Endodermal cell (in vitro differentiated cells): ENCODE measurements around the gene THADA. TPM values are rescaled to one million over a fixed set of nuclear protein-coding genes. Genes with fewer than 3 reads are reported as not detected.

Experiments
- DNase-seq: peaks from one replicate; pipeline ENCODE4 v3.0.0-alpha.2; 2017
- H3K27ac ChIP-seq: 2 replicates; pipeline ENCODE4 v1.5.1; 2013; ENCODE audit warnings: mild to moderate bottlenecking, low read depth, low read length, moderate library complexity
- H3K27me3 ChIP-seq: 2 replicates; pipeline ENCODE4 v1.6.1; 2013; ENCODE audit warnings: mild to moderate bottlenecking, low read length, moderate library complexity; ENCODE audit not compliant: insufficient read depth, control insufficient read depth, poor library complexity, severe bottlenecking
- H3K36me3 ChIP-seq: 2 replicates; pipeline ENCODE4 v1.7.0; 2013; ENCODE audit warnings: mild to moderate bottlenecking, low read length, moderate library complexity; ENCODE audit not compliant: control insufficient read depth, insufficient read depth
- H3K4me1 ChIP-seq: one replicate; pipeline ENCODE4 v1.7.0; 2013; ENCODE audit warnings: low read length; ENCODE audit not compliant: control insufficient read depth, insufficient read depth
- H3K4me3 ChIP-seq: 2 replicates; pipeline ENCODE4 v1.5.1; 2013; ENCODE audit warnings: mild to moderate bottlenecking, low read length, moderate library complexity
- H3K9ac ChIP-seq: 2 replicates; pipeline ENCODE4 v1.6.1; 2013; ENCODE audit warnings: mild to moderate bottlenecking, low read length, moderate library complexity; ENCODE audit not compliant: poor library complexity, severe bottlenecking; ENCODE audit errors: extremely low read depth
- H3K9me3 ChIP-seq: 2 replicates; pipeline ENCODE4 v1.6.1; 2013; ENCODE audit warnings: mild to moderate bottlenecking, low read length, moderate library complexity; ENCODE audit not compliant: control insufficient read depth
- H3K27ac Mint-ChIP-seq: 2 replicates; pipeline ENCODE4 v1.8.0; 2020; ENCODE audit warnings: mixed read lengths
- H3K27me3 Mint-ChIP-seq: 2 replicates; pipeline ENCODE4 v1.8.0; 2021; ENCODE audit warnings: mild to moderate bottlenecking, mixed read lengths; ENCODE audit not compliant: insufficient read depth
- H3K36me3 Mint-ChIP-seq: 2 replicates; pipeline ENCODE4 v1.8.0; 2020; ENCODE audit warnings: low read depth, mixed read lengths
- H3K4me1 Mint-ChIP-seq: 2 replicates; pipeline ENCODE4 v1.8.0; 2020; ENCODE audit warnings: mixed read lengths
- H3K4me3 Mint-ChIP-seq: 2 replicates; pipeline ENCODE4 v1.8.0; 2020; ENCODE audit warnings: mild to moderate bottlenecking, moderate library complexity, mixed read lengths
- H3K9me3 Mint-ChIP-seq: 2 replicates; pipeline ENCODE4 v1.8.0; 2020; ENCODE audit warnings: mild to moderate bottlenecking, mixed read lengths
- WGBS, 2 experiments: methylation state at CpG; one replicate each; pipeline versions ENCODE4 v1.1.5 to v1.1.7; 2013; ENCODE audit warnings: missing lambda C conversion rate in 2 of 2, mixed read lengths in 1 of 2; ENCODE audit not compliant: insufficient coverage in 1 of 2, insufficient read length in 1 of 2; 5-methylcytosine and 5-hydroxymethylcytosine counted together
- total RNA-seq, 2 donors: library from RNA; stranded (reverse); fragmentation: NEBNext Ultra II Directional in 1 of 2; extraction: Animal tissue kit (Norgen Biotek cat#: 25700) in 1 of 2; gene quantifications; 2 replicates in 1 of 2; 3 replicates in 1 of 2; pipeline ENCODE4 v1.2.1, GENCODE V29; 2021
- TF ChIP-seq, protein P1 (sequence below): fragments of 200-600 bp; sonication (generic); conservative IDR thresholded peaks from 2 replicates; pipeline ENCODE4 v1.5.0; 2021; ENCODE audit warnings: antibody characterized with exemption, mild to moderate bottlenecking

The THADA gene
- total RNA-seq, 2 donors from 2014 or later, result 32.8 to 35.0 TPM

- H3K36me3 Mint-ChIP-seq, result peaks cover 35% of the 10 kb centered on the region
- peaks cover 14% of the 10 kb centered on the region for H3K4me1 ChIP-seq
- peaks cover 30% of the 10 kb centered on the region for H3K4me1 Mint-ChIP-seq
- H3K27me3 ChIP-seq, result no peaks in the 10 kb centered on the region
- H3K27ac ChIP-seq, result no peak overlapping the region
- H3K27me3 Mint-ChIP-seq, result no peaks in the 10 kb centered on the region
- DNase-seq, result no peak
- H3K27ac Mint-ChIP-seq, result no peak overlapping the region
- H3K4me3 ChIP-seq, result no peak overlapping the region
- peaks cover 6% of the 10 kb centered on the region for H3K9me3 Mint-ChIP-seq
- peaks cover 4% of the 10 kb centered on the region for H3K9me3 ChIP-seq
- peaks cover 15% of the 10 kb centered on the region for H3K36me3 ChIP-seq
- TF ChIP-seq, protein P1, sequence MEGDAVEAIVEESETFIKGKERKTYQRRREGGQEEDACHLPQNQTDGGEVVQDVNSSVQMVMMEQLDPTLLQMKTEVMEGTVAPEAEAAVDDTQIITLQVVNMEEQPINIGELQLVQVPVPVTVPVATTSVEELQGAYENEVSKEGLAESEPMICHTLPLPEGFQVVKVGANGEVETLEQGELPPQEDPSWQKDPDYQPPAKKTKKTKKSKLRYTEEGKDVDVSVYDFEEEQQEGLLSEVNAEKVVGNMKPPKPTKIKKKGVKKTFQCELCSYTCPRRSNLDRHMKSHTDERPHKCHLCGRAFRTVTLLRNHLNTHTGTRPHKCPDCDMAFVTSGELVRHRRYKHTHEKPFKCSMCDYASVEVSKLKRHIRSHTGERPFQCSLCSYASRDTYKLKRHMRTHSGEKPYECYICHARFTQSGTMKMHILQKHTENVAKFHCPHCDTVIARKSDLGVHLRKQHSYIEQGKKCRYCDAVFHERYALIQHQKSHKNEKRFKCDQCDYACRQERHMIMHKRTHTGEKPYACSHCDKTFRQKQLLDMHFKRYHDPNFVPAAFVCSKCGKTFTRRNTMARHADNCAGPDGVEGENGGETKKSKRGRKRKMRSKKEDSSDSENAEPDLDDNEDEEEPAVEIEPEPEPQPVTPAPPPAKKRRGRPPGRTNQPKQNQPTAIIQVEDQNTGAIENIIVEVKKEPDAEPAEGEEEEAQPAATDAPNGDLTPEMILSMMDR, result no peak
- WGBS, 2 experiments, result 93 to 94% methylated on average over 5 to 10 of the region's 10 CpGs
- no peak overlapping the region for H3K4me3 Mint-ChIP-seq
- H3K9ac ChIP-seq, result no peak overlapping the region
Observed at GRCh38 chr2:43278564-43279220, 317.1 kb downstream of the THADA start.

- H3K4me3 Mint-ChIP-seq, result no peak overlapping the region
- Histone ChIP-seq H3K9me3 (no peaks in the 10 kb centered on the region), H3K27ac (no peak overlapping the region), H3K4me1 (peaks cover 14% of the 10 kb centered on the region), H3K36me3 (peaks cover 4% of the 10 kb centered on the region), H3K9ac (no peak overlapping the region), H3K27me3 (no peaks in the 10 kb centered on the region), H3K4me3 (no peak overlapping the region)
- peak; percentile 53 for DNase-seq
- H3K4me1 Mint-ChIP-seq, result peaks cover 30% of the 10 kb centered on the region
- peaks cover 21% of the 10 kb centered on the region for H3K36me3 Mint-ChIP-seq
- WGBS, 2 experiments, result 95 to 100% methylated on average over 1 to 3 of the region's 3 CpGs
- H3K27ac Mint-ChIP-seq, result peak overlapping the region; percentile 33
- TF ChIP-seq, protein P1, result no peak
- no peaks in the 10 kb centered on the region for H3K27me3 Mint-ChIP-seq
- H3K9me3 Mint-ChIP-seq, result no peaks in the 10 kb centered on the region
Observed at GRCh38 chr2:43276962-43277391, 318.9 kb downstream of the THADA start.

- H3K27ac ChIP-seq, result no peak overlapping the region
- 80 to 88% methylated on average over 5 to 6 of the region's 6 CpGs for WGBS, 2 experiments
- H3K9ac ChIP-seq, result no peak overlapping the region
- Mint-ChIP-seq H3K27me3 (no peaks in the 10 kb centered on the region), H3K27ac (peak overlapping the region; percentile 33), H3K4me1 (peaks cover 30% of the 10 kb centered on the region), H3K9me3 (no peaks in the 10 kb centered on the region), H3K36me3 (peaks cover 18% of the 10 kb centered on the region), H3K4me3 (no peak overlapping the region)
- H3K9me3 ChIP-seq, result no peaks in the 10 kb centered on the region
- peaks cover 14% of the 10 kb centered on the region for H3K4me1 ChIP-seq
- H3K27me3 ChIP-seq, result no peaks in the 10 kb centered on the region
- TF ChIP-seq, protein P1, result no peak
- no peaks in the 10 kb centered on the region for H3K36me3 ChIP-seq
- DNase-seq, result no peak
- no peak overlapping the region for H3K4me3 ChIP-seq
Observed at GRCh38 chr2:43276266-43276941, 319.4 kb downstream of the THADA start.
